ENCODE results near the gene FIGNL2. TPM values are rescaled to one million over a fixed set of nuclear protein-coding genes. Genes with fewer than 3 reads are reported as not detected.

Gene FIGNL2
- total and polyA plus RNA-seq, 2 of the 4 experiments (the other 2 are of a cell fraction), result under 0.01 to 0.12 TPM

GRCh38 chr12:51887476-51888315 is 39.2 kb upstream of the FIGNL2 start, which contains the start of gene ANKRD33:
ANKRD33 (plus strand) TSS chr12:51888103; CDS start chr12:51888187, 84 bp downstream.
- no peaks in the 10 kb centered on the region for H3K27me3 ChIP-seq (ENCODE audit: control insufficient read depth, insufficient read depth, low read length)
- no peak within 1 kb of the TSS for H3K23ac ChIP-seq (ENCODE audit: low read depth, low read length)
- ChIA-PET CTCF (interaction anchor here (2.4 kb wide), 1 partner anchor 13 kb away, joined by 12 read pairs; no protein-coding TSS in a partner anchor), POLR2A (ENCODE audit: unreplicated experiment) (no interaction called here)
- TF ChIP-seq SMC3 (IDR thresholded peaks at IDR 0.05; ENCODE audit: low read depth, low read length), result no peak
- TF ChIP-seq RAD21 (IDR thresholded peaks at IDR 0.05; ENCODE audit: low read length), result no peak
- H2AFZ ChIP-seq (replicated peaks; ENCODE audit: low read length, poor library complexity), result peak within 1 kb of the TSS; percentile 78
- peaks cover 2% of the 10 kb centered on the region; the same call in 1 of the 2 replicates for H3K9me1 ChIP-seq (ENCODE audit: insufficient read depth, low read length)
- intact Hi-C loops (cut with micrococcal nuclease) (no loop called here), in situ Hi-C loops (cut with MboI; ENCODE audit: low sequenced_read_pairs) (no loop called here), dilution Hi-C loops (cut with HindIII; ENCODE audit: low sequenced_read_pairs, unreplicated experiment) (no loop called here)
- BruUV-seq (replicated peaks), result no TSS peak
- no peak within 1 kb of the TSS for H3K56ac ChIP-seq (ENCODE audit: extremely low read depth, insufficient read depth, low read length)
- H3K27ac ChIP-seq (ENCODE audit: insufficient read depth, low read length), result no peak within 1 kb of the TSS
- peak; percentile 53 for ATAC-seq (ENCODE audit: low read depth)
- no peak within 1 kb of the TSS for H4K5ac ChIP-seq (ENCODE audit: low read depth, low read length)
- peak within 1 kb of the TSS; percentile 83 for H3K4ac ChIP-seq (ENCODE audit: low read depth, low read length)
- peak within 1 kb of the TSS; percentile 84; the same call in 1 of the 2 replicates for H3K14ac ChIP-seq (replicated peaks; ENCODE audit: low read depth, low read length)
- no peak within 1 kb of the TSS for H4K91ac ChIP-seq (ENCODE audit: insufficient read depth, low read depth, low read length)
- H4K8ac ChIP-seq (ENCODE audit: low read depth in 2 of 2, low read length in 2 of 2), result peak within 1 kb of the TSS; percentile 35 to 41; a peak in 2 of 4 replicates
- no peak within 1 kb of the TSS for H3K9ac ChIP-seq (ENCODE audit: low read depth, low read length)
- no peaks in the 10 kb centered on the region for H3K9me3 ChIP-seq (ENCODE audit: control insufficient read depth, insufficient read depth, low read length)
- no peak within 1 kb of the TSS for H2BK5ac ChIP-seq (ENCODE audit: low read depth, low read length, poor library complexity, severe bottlenecking)
- no peaks in the 10 kb centered on the region for H3K36me3 ChIP-seq (ENCODE audit: control insufficient read depth, insufficient read depth, low read length)
- no peaks in the 10 kb centered on the region for H3K79me1 ChIP-seq (ENCODE audit: low read depth in 1 of 2, low read length in 2 of 2)
- peak within 1 kb of the TSS; percentile 7 for H2AK9ac ChIP-seq (replicated peaks; ENCODE audit: low read depth, low read length, poor library complexity)
- no peak within 1 kb of the TSS for H3K18ac ChIP-seq (ENCODE audit: low read depth, low read length)
- WGBS, 2 experiments (ENCODE audit: extremely low coverage in 2 of 2, insufficient read length in 1 of 2), result 62% methylated on average over 15 of the region's 41 CpGs; no CpG with 5 or more reads in 1 of the 2 experiments
- no peak within 1 kb of the TSS for H3K4me3 ChIP-seq (ENCODE audit: insufficient read depth, low read depth, low read length)
- no peaks in the 10 kb centered on the region for H4K20me1 ChIP-seq (ENCODE audit: insufficient read depth, low read length)
- H3K4me1 ChIP-seq (ENCODE audit: control insufficient read depth, insufficient read depth, low read length), result peaks cover 6% of the 10 kb centered on the region
- peak within 1 kb of the TSS; percentile 77; the same call in 1 of the 2 replicates for H2BK20ac ChIP-seq (ENCODE audit: low read depth, low read length)
- peak within 1 kb of the TSS; percentile 74 for H2BK120ac ChIP-seq (ENCODE audit: low read depth, low read length)
- no peak within 1 kb of the TSS for H3K4me2 ChIP-seq (ENCODE audit: low read depth, low read length)
- DNase-seq, result no peak
- H2BK15ac ChIP-seq (ENCODE audit: low read depth, low read length), result peak within 1 kb of the TSS; percentile 85; the same call in 1 of the 3 replicates
- peak within 1 kb of the TSS; percentile 69; the same call in 1 of the 2 replicates for H2AK5ac ChIP-seq (ENCODE audit: low read depth, low read length)

Measured in IMR-90 (cell line).